Activated CD4-positive, alpha-beta T cell treated with anti-CD3 and anti-CD28 coated beads, Interleukin-2, amount 50 U/mL, for 48 hours (primary cell): ENCODE results near the gene MYOG.
A peak's percentile ranks its signal among the peaks of the same experiment; 100 is the strongest.

Experiments used
- DNase-seq, 2 experiments: peaks; one replicate each; pipeline ENCODE4 v3.0.0-alpha.2; 2020

The MYOG gene

DNA sequence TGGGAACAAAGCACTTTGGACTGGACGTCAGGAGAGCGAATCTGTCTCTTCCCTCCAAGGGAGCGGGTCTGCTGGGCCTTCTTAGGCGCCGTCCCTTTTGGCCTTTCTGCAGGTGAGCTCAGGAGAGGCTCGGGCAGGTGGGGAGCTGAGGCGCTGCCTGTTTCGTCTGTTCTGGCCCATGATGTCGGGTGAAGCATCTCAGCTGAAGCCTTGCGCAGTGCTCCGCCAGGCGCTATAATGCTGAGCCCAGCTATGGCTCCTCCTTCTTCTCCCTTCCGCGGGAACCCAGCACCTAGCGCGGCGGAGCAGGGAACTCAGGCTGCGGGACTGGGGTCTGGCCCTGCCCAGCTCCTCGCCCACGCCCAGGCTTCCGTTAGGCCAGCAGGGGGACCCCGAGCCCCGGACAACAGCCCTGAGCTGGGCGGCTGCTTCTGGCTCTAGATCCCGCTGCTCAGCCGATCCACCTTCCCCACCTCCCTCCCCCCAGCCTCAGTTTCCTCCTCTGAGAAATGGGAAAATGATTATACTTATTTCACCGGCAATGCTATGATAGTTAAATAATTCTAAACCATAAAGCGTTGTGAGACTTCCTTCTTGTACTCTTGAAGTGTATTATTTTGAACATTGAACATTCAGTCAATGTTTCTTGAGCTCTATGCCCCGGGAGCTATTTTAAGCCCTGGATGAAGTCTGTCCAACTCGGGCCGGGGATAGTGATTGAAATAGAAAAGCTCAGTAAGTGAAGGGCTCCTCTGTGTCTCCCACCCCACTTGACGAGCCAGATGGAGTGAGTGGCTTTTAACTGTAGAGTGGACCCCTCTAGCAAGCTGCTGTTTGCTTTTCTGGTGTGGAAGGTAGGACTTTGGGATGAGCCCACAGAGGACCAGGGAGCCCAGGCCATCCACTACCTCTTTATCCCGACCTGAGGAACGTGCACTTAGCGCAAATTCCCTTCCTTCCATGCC lies 32.1 kb upstream of the MYOG start:
- DNase-seq, result peak; percentile 40 to 53

DNA sequence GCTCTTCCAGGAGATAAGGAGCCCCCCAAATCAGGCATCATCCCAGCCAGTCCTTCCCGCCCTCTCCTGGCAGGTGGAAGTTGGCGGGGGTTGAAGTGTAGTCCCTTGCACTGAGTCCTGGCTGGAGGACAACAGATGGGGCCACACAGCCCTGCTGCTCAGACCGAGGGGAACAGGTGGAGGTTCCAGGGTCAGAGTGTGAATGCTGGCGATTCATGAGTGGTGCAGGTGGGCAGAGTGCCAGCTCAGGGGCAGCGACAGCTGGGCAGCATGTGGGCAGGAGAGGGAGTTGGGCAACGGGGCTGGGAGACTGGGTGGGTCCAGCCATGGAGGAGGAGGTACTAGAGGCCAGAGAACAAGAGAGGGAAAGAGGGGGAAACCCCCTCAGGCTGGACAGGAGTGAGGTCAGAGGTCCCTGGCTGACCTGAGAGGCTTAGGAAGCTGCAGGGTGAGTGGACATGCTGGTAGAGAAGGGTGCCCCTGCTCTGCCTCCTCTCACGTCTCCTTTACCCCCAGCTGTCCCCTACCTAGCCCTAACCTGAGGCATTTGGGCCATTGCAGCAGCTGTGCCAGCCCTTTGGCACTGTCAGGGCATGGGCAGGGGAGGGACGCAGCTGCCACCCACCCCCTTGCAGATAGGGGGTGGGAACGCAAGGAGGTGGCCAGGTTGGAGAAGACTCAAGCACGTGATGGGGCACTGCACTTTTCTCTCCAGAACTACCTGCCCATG lies 30.4 kb upstream of the MYOG start:
- DNase-seq, result no peak

DNA sequence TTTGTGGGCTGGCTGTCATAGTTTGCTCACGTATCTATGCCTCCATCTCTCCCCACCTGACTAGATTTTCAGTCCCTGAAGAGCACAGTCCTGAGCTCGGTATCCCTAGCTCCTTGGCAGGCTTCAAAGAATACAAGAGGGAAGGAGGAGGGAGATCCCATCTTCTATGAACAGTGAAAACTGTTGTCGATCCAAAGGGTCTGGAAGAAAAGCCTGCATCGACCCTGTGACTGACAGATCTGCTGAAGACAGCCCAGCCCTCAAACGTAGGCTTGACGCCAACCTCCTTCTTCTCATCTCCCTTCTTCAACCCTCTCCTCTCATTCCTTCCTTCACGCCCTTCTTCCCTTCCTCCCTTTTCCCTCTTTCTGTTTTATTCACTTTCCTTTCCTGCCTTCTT lies 28.4 kb upstream of the MYOG start:
- no peak for DNase-seq

DNA sequence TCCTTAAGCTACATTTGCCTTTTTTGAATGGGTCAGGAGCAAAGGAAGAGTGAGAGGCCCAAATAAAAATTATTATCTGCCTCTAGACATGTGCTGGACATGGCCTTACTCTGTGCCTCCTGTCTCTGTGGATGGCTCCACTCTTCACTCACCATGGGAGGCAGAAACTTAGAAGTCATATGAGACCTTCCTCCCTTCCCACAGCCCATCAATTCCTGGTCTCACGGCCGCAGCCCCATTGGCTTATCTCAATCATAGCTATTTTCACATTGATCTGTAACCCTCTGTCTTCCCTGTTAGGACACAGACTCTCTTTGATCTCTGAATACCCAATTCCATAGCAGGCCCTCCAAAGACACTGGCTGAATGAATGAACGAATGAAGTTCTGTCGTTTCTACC lies 27.5 kb upstream of the MYOG start:
- no peak for DNase-seq

DNA sequence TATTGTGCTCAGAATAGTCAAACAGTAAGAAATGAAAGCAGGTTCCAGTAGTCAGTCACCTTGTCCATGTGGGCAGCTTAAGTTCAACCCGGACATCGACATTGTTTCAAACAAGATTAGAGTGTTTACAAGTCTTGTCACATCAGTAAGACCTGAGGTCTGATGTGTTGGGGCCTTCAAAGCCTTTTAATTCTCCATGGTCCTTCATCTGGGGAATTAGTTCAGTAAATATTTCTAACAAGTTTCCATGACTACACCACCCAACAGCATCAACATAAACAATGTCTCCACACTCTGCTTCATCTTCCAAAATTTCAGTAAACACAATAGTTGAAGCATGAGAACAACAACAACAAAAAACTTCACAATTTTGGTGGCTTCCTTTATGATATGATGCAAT lies 26.7 kb upstream of the MYOG start:
- DNase-seq, result no peak

DNA sequence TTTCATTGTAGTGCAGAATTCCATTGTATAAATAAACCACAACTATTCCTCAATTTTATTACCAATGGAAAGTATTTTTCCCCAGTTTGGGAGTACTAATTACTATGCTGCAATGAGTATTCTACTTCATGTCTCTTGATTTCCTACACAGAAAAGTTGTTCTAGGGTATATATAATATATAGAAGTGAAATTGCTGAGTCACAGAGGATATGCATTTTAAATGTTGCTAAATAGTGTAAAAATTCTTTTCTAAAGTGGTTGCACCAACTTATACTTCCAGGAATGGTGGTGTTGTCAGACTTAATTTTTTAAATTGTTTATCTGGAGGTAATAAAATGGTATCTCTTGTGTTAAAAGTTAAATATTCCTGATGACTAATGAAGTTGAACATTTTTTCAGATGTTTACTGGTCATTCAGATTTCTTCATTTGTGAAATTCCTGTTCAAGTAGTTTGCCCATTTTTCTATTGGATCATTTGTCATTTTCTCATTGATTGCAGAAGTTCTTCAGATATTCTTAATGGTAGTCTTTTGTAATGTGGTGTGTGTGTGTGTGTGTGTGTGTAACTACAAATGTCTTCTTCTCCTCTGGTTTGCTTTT lies 19.1 kb upstream of the MYOG start:
- no peak for DNase-seq

DNA sequence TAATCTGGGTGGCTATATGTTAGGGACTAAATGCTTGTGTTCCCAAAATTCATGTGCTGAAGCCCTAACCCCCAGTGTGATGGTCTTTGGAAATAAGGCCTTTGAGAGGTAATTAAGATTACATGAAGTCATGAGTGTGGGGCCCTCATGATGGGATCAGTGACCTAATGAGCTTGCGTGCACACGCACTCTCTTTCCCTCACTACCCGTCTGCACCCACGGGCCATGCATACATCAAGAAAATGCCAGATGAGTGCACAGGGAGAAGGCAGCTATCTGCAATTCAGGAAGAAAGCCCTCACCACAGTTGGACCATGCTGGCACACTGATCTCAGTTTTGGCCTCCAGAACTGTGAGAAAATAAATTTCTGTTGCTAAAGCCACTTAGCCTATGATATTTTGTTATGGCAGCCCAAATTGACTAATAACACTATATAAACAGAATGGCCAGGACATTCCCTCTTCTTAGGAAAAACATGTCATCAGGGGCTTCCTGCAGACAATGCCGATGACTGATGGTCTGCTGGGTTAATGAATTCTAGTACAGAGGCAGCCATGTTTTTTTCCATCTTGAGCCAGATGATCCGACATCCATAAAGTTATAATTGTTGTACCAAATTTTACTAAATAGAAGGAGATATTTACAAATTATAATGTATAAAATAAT lies 18.1 kb upstream of the MYOG start:
- no peak for DNase-seq

DNA sequence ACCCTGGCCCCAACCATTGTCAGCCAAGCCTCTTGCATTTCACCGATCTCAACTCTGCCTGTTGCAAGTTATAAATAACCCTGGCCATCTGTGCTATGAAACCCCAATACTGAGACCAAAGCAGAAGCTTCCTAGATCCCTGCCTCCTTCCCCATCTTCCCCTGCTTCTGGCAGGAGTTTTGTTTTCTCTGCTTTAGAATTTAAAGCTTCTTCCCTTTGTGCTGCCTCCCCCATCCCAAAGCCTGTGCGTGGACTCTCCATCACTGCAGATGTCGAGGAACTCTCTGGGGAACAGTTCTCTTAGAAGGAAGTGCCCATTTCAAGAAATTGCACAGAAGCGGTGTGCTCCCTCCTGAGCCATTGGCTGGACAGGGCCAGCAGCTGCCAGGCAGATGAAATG lies 17.4 kb upstream of the MYOG start:
- no peak for DNase-seq

DNA sequence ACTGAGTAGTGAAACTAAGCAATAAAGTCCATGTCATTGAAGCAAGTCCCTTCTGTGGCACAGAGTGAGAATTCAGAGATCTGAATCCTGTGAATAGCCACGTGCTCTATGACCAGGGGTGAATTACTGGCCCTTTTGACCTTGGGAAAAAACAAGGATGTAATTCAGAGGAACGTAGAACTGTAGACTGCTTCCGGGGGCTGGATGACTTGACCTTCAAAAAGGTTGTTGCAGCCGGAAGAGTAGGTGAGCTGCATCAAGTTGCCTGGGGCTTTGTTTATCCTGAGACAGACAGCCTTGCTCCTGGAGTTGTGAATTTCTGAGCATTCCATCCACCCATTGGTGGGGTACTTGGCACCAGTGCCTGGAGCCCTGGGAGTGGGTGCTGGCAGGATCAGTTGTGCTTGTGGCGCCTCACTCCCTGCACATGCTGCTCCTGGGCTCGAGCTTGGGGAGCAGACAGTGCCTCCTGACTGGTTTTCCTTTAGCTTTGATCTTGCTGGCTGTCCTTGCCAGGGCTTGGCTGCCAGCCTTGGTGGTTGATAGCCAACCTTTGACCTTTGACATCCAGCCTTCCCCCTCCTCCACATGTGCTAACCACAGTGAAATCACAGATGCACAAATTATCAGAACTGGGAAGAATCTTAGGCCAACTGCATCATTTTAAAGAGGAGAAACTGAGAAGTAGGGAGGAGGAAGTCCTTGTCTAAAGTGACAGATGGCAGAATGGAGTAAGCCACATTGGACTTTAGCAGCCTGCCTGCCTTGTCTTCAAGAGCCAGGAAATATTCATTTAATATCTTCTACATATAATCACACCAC lies 16.2 kb upstream of the MYOG start:
- no peak for DNase-seq

DNA sequence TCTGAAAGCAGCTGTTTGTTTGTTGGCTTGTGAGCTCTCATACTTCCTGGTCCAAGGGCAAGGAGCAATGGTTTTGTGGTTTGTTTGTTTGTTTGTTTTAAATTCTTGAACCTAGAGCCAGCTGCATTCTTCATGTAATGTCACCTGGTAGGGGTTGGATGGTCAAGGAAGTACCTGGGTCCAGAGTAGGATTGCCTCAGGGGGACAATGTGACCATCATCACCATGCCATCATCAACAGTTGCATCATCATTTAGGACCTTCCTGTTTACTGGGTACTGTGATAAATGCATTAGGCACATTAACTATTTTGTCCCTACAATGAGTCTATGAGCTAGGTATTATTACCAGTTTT lies 14.7 kb upstream of the MYOG start:
- no peak for DNase-seq

DNA sequence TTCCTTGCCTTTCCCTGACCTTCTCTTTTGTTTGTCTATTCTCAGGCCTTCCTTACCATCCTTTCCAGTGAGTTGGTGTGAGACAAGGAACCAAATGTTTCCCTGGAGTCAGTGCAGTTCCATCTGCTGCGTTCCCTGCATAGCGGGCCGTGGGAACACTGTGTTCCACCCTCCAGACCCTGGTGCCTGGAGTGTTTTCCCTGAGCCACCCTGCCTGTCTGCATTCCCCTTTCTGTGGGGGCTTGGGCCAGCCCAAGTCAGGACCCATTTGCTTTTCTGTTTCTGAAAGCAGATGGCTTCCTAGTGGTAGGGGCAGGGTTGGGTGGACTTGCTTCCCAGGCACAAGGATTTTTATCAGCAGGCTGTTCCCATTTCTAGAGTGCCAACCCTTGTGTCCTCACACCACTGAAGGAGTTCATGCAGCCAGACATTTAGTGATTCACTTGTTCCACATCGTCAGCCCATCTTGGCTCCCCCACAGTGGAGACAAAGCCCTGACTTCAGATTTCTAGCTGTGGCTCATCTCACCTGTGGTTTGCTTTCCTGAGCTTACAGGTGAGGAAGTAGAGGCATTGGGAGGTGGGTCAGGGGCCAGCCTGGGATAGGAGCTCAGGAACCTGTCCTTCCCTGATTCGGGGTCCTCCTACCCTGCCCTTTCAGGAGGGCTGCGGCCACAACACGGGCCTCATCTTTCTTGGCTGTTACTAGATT lies 14.1 kb upstream of the MYOG start:
- no peak for DNase-seq

DNA sequence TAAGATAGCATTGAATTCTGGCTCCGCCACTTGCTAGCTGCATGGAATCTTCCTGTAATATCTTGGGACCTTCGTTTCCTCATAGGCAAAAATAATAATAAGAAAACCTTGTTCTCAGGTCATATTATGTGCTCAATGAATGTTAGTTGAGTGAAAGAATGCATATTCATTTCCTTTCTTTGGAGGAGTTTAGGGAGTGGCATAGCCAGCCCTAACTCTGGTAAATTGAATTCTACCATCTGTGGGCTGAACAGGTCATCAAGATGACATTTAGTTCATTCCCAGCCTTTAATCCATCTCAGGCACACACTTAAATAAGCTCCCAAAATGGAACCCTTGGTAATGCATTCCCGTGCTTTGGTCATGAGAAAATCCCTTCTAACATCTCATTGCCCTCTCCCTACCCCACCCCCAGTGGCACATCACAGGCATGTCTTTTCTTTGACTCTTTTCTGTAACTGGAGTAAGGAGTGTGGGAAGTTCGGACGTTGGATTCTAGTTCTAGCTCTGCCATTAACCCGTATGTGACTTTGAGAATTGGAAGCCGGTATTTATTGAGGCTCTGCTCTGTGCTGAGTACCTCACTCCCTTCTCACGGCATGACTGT lies 13.2 kb upstream of the MYOG start:
- DNase-seq, result no peak

DNA sequence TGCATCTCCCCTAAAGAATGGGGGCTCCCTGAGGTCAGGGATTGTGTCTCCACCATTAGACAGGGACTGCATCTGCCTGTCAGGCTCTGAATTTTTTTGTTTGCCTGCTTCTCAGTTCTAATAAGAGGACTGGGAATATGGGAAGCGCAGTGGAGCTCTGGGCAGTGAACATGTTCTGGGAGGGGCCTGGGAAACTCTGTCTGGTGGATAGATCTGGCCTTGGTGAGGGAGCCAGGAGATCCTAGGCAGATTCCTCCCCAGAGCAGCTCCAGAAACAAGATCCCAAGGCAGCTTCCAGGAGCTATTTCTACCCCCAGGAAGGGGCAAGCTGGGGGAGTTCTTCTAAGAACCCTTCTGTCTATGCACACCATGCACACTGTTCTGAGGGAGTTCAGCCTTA lies 12.6 kb upstream of the MYOG start:
- DNase-seq, result no peak

DNA sequence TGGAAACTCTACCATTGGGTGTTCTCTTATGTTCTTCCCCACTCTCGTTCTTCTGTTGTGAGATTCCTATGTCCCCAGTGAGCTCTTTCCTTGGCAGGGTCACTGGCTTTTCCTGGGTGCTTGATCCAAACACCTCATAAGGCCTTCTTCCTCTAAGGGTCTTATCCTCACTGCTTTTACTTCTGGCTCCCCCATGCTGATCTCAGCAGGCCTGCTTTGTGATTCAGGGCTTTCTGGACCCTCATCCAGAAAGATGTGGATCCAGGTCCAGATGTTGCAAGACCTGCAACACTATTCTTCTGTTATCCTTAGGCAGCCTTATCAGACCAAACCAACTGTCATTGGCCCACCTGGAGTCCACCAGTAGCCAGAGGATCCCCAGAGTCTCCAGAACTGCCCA lies 11.2 kb upstream of the MYOG start:
- no peak for DNase-seq

DNA sequence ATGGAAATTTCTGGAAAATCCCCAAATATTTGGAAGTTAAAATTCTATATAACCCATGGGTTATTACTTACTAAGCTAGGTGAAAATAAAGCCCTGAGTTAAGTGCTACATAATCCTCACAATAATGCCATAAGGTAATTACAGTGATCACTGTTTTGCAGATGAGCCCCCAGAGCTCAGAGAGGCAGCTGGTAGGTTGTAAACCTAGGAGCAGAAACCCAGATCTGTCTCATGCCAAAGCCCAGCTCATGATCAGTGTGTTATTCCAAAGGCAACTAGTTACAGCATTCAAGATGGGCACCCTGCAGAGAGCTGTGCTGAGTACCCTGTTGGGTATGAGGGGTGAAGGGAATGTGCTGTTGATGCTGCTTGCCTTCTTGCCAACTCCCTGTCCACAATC lies 10.8 kb upstream of the MYOG start:
- no peak for DNase-seq

DNA sequence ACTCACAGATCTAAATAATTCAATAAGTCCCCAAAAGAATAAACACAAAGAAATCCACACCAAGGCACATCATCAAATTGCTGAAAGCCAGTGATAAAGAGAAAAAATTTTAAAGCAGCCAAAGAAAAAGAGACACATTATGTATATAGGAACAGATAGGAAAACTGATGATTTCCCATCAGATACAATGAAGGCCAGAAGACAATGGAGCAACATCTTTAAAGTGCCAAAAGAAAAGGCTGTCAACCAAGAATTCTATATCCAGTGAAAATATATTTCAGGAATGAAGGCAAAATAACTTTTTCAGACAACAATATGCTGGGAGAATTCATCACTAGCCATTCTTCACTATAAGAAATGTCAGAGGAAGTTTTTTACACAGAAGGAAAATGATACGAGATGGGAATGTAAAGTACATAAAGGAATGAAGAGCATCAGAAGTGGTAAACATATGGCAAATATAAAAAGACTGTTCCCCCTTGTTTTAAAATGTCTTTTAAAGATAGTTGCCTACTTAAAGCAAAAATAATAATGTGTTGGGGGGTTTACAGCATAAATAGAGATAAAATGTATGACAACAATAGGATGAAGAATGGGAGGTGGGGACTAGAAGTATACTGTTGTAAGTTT lies 9.4 kb upstream of the MYOG start:
- DNase-seq, result no peak

DNA sequence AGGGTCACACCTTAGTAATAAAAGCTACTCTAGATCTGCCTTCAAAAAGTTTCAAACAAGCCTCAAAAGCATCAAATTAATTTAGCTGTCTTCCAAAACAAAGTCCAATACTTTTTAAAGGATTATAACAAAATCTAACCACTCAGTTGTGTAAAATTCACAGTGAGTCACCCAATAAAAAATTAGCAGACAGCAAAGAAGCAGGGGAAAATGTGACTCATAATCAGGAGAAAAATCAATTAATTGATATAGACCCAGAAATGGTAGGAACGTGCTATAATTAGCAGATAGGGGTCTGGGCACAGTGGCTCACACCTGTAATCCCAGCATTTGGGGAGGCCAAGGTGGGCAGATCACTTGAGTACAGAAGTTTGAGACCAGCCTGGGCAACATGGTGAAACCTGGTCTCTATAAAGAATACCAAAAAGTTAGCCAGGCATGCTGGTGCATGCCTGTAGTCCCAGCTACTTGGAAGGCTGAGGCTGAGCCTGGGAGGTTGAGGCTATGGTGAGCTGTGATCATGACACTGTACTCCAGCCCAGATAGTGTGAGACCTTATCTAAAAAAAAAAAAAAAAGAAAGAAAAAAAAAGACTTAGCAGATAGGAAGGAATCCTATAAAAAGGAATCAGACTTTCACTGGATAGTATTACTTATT lies 8.1 kb upstream of the MYOG start:
- DNase-seq, result no peak

DNA sequence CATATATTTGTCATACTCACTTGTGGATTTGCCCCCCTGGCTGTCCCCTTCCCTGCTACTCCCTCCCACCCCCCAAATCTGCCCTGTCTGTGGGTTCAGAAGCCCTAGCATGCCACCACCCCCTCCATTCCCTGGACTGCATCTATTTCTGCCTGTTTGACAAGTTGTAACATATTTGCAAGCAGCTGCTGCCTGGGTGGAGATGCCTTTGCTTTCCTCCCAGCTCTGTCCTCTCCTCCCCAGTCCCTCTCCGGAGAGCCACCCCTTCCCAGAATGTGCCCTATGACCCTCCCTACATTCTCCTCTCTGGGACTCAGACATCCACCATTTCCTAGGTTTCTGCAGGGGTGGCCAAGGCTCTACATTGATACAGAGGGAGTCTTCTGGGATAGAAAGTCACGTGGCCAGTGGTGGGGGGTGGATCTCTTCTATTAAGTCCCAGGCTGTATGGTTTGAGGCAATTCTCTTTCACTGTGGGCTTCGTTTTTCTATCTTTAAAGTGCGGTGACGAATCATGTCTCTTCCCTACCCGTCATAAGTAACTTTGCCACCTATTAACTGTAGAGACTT lies 6.0 kb upstream of the MYOG start:
- no peak for DNase-seq

DNA sequence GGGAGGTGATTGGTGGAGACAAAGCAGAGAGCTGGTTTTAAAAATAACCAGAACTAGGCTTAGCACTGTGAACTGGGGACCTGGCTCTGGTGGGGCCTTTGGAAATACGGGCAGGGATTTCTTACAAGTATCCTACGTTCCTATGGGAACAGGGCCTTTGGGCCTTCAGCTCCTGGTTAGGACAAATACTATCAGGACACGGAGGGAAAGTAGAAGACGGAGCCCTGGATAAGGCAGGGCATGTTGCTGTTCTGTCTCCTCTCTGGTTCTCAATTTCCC lies 5.3 kb upstream of the MYOG start:
- DNase-seq, result no peak
